Measurements from ENCODE around the gene MEIS2.

GRCh38 chr15:36914466-36914865 lies 185.9 kb downstream of the MEIS2 start:
- no peak for TF ChIP-seq CTCF (conservative IDR thresholded peaks at IDR 0.05; ENCODE audit: low read depth, low read length)
- no peak for TF ChIP-seq EZH2 (IDR thresholded peaks at IDR 0.05; ENCODE audit: borderline replicate concordance, low read depth, low read length, poor library complexity, severe bottlenecking)

All from A673 (cell line).